ENCODE data around the gene SGCE. TPM values are rescaled to one million over a fixed set of nuclear protein-coding genes. Genes with fewer than 3 reads are reported as not detected.

Gene SGCE
- total and polyA plus RNA-seq, 10 donors, result 9.6 to 93.7 (median 45.0) TPM

GRCh38 chr7:94675356-94675755, 19.4 kb upstream of the SGCE start:
- no peak for TF ChIP-seq POLR2AphosphoS5 (IDR thresholded peaks at IDR 0.05)
- TF ChIP-seq CTCF (IDR thresholded peaks at IDR 0.05 in 8 of 11, conservative IDR thresholded peaks at IDR 0.05 in 3 of 11), result no peak
- no peak for TF ChIP-seq POLR2A (IDR thresholded peaks at IDR 0.05)
- H3K4me1 ChIP-seq, result no peaks in the 10 kb centered on the region
- no peaks in the 10 kb centered on the region for H3K36me3 ChIP-seq
- H3K9me3 ChIP-seq, result no peaks in the 10 kb centered on the region
- H3K27ac ChIP-seq, result no peak overlapping the region
- no peaks in the 10 kb centered on the region for H3K27me3 ChIP-seq (replicated peaks in 1 of 7)
- H3K4me3 ChIP-seq, result no peak overlapping the region
- 95 to 99% (median 95%) methylated on average over 8 of the region's 8 CpGs for WGBS, 5 donors
- no peak for DNase-seq
- intact Hi-C loops (cut with DNase I; ENCODE audit: low total_unique reads), result no loop called here

GRCh38 chr7:94671444-94672235, 15.7 kb upstream of the SGCE start:
- TF ChIP-seq CTCF (IDR thresholded peaks at IDR 0.05 in 8 of 11, conservative IDR thresholded peaks at IDR 0.05 in 3 of 11) (no peak), POLR2AphosphoS5 (IDR thresholded peaks at IDR 0.05) (no peak), POLR2A (IDR thresholded peaks at IDR 0.05) (no peak)
- intact Hi-C loops (cut with DNase I; ENCODE audit: low total_unique reads), result no loop called here
- H3K27me3 ChIP-seq (replicated peaks in 1 of 7), result no peaks in the 10 kb centered on the region
- 84 to 95% (median 88%) methylated on average over 4 of the region's 4 CpGs for WGBS, 5 donors
- no peak overlapping the region for H3K4me3 ChIP-seq
- no peaks in the 10 kb centered on the region for H3K36me3 ChIP-seq
- no peak for DNase-seq
- H3K9me3 ChIP-seq, result no peaks in the 10 kb centered on the region
- no peaks in the 10 kb centered on the region for H3K4me1 ChIP-seq
- no peak overlapping the region for H3K27ac ChIP-seq

- TF ChIP-seq CTCF (IDR thresholded peaks at IDR 0.05 in 8 of 11, conservative IDR thresholded peaks at IDR 0.05 in 3 of 11), result no peak
- TF ChIP-seq POLR2A (IDR thresholded peaks at IDR 0.05), result no peak
- TF ChIP-seq POLR2AphosphoS5 (IDR thresholded peaks at IDR 0.05), result no peak
- no peak overlapping the region for H3K27ac ChIP-seq
- 86 to 95% (median 88%) methylated on average over 1 of the region's 1 CpG for WGBS, 5 donors
- no peak for DNase-seq
- no peak overlapping the region for H3K4me3 ChIP-seq
- H3K36me3 ChIP-seq, result no peaks in the 10 kb centered on the region
- no peaks in the 10 kb centered on the region for H3K9me3 ChIP-seq
- intact Hi-C loops (cut with DNase I; ENCODE audit: low total_unique reads), result no loop called here
- H3K4me1 ChIP-seq, result no peaks in the 10 kb centered on the region
- H3K27me3 ChIP-seq (replicated peaks in 1 of 7), result no peaks in the 10 kb centered on the region
These were observed 14.0 kb upstream of the SGCE start for GRCh38 chr7:94669773-94670495.
